H1 (cell line): ENCODE data around the gene CADM2. TPM values are rescaled to one million over a fixed set of nuclear protein-coding genes. Genes with fewer than 3 reads are reported as not detected.

ENCODE experiments used
- BCL11A ChIP-seq, 2 experiments: IDR thresholded peaks; one replicate each; pipeline ENCODE4 v1.6.1; 2011; ENCODE audit warnings: low read depth in 2 of 2, low read length in 2 of 2, mild to moderate bottlenecking in 2 of 2
- BRCA1 ChIP-seq: IDR thresholded peaks from 2 replicates; pipeline ENCODE4 v1.6.1; 2012; ENCODE audit warnings: low read depth, low read length, improper control_type of control experiment
- CHD1 ChIP-seq: IDR thresholded peaks from 2 replicates; pipeline ENCODE4 v1.6.1; 2012; ENCODE audit warnings: low read depth, low read length, improper control_type of control experiment
- SP2 ChIP-seq: IDR thresholded peaks from 2 replicates; pipeline ENCODE4 v1.6.1; 2012; ENCODE audit warnings: mild to moderate bottlenecking, low read length, inconsistent platforms
- TCF12 ChIP-seq: IDR thresholded peaks from 2 replicates; pipeline ENCODE4 v1.6.1; 2011; ENCODE audit warnings: low read depth, mild to moderate bottlenecking, low read length
- polyA plus RNA-seq, 7 experiments: library from polyadenylated mRNA; depleted of rRNA in 3 of 7; stranded (reverse) in 5 of 7; unstranded in 2 of 7; fragments of >200 nt in 5 of 7; fragments of 200-250 nt in 2 of 7; gene quantifications; 1 replicate in 5 of 7; 2 replicates in 1 of 7; 4 replicates in 1 of 7; pipeline versions ENCODE4 v1.2.1 to v1.2.3, GENCODE V29; 2011 to 2013; ENCODE audit warnings: missing spikeins in 2 of 7, mixed read lengths in 2 of 7
- total RNA-seq: library from RNA; stranded (reverse); fragmentation: NEBNext Ultra II Directional; extraction: Animal tissue kit (Norgen Biotek cat#: 25700); gene quantifications from 2 replicates; pipeline ENCODE4 v1.2.1, GENCODE V29; 2021
- TF ChIP-seq, protein P1 (sequence below): fragments of 300-600 bp; sonication (generic); IDR thresholded peaks from 2 replicates; pipeline ENCODE4 v1.7.1; 2012; ENCODE audit warnings: low read length, moderate library complexity, mild to moderate bottlenecking, inconsistent platforms; ENCODE audit not compliant: insufficient replicate concordance

Gene CADM2
- total and polyA plus RNA-seq, 2 of the 8 experiments (the other 6 are each of a cell fraction or from before 2014, with no cell fraction given): 14.9 to 20.9 TPM

DNA sequence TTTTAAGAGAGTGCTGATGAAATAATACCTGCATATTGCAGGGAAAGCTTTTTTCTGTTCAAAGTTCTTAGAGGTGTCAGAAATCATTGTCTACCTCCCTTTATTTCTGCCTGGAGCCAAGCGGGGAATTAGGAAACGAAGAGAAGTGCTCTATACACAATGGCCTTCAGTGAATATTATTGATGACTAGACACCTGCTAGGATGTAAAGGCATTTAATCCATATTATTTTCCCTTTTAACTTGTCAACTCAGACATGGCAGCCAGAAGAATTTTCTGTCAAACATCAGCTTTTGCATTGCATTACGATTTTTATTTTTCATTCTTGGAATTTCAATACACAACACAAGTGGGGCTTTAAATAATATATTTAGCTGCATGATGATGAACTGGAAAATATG, 24.7 kb downstream of the CADM2 start (continued):
- TF ChIP-seq, protein P1, sequence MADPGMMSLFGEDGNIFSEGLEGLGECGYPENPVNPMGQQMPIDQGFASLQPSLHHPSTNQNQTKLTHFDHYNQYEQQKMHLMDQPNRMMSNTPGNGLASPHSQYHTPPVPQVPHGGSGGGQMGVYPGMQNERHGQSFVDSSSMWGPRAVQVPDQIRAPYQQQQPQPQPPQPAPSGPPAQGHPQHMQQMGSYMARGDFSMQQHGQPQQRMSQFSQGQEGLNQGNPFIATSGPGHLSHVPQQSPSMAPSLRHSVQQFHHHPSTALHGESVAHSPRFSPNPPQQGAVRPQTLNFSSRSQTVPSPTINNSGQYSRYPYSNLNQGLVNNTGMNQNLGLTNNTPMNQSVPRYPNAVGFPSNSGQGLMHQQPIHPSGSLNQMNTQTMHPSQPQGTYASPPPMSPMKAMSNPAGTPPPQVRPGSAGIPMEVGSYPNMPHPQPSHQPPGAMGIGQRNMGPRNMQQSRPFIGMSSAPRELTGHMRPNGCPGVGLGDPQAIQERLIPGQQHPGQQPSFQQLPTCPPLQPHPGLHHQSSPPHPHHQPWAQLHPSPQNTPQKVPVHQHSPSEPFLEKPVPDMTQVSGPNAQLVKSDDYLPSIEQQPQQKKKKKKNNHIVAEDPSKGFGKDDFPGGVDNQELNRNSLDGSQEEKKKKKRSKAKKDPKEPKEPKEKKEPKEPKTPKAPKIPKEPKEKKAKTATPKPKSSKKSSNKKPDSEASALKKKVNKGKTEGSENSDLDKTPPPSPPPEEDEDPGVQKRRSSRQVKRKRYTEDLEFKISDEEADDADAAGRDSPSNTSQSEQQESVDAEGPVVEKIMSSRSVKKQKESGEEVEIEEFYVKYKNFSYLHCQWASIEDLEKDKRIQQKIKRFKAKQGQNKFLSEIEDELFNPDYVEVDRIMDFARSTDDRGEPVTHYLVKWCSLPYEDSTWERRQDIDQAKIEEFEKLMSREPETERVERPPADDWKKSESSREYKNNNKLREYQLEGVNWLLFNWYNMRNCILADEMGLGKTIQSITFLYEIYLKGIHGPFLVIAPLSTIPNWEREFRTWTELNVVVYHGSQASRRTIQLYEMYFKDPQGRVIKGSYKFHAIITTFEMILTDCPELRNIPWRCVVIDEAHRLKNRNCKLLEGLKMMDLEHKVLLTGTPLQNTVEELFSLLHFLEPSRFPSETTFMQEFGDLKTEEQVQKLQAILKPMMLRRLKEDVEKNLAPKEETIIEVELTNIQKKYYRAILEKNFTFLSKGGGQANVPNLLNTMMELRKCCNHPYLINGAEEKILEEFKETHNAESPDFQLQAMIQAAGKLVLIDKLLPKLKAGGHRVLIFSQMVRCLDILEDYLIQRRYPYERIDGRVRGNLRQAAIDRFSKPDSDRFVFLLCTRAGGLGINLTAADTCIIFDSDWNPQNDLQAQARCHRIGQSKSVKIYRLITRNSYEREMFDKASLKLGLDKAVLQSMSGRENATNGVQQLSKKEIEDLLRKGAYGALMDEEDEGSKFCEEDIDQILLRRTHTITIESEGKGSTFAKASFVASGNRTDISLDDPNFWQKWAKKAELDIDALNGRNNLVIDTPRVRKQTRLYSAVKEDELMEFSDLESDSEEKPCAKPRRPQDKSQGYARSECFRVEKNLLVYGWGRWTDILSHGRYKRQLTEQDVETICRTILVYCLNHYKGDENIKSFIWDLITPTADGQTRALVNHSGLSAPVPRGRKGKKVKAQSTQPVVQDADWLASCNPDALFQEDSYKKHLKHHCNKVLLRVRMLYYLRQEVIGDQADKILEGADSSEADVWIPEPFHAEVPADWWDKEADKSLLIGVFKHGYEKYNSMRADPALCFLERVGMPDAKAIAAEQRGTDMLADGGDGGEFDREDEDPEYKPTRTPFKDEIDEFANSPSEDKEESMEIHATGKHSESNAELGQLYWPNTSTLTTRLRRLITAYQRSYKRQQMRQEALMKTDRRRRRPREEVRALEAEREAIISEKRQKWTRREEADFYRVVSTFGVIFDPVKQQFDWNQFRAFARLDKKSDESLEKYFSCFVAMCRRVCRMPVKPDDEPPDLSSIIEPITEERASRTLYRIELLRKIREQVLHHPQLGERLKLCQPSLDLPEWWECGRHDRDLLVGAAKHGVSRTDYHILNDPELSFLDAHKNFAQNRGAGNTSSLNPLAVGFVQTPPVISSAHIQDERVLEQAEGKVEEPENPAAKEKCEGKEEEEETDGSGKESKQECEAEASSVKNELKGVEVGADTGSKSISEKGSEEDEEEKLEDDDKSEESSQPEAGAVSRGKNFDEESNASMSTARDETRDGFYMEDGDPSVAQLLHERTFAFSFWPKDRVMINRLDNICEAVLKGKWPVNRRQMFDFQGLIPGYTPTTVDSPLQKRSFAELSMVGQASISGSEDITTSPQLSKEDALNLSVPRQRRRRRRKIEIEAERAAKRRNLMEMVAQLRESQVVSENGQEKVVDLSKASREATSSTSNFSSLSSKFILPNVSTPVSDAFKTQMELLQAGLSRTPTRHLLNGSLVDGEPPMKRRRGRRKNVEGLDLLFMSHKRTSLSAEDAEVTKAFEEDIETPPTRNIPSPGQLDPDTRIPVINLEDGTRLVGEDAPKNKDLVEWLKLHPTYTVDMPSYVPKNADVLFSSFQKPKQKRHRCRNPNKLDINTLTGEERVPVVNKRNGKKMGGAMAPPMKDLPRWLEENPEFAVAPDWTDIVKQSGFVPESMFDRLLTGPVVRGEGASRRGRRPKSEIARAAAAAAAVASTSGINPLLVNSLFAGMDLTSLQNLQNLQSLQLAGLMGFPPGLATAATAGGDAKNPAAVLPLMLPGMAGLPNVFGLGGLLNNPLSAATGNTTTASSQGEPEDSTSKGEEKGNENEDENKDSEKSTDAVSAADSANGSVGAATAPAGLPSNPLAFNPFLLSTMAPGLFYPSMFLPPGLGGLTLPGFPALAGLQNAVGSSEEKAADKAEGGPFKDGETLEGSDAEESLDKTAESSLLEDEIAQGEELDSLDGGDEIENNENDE: no peak
- TF ChIP-seq BRCA1 (no peak), BCL11A (IDR thresholded peaks at IDR 0.05; ENCODE audit: low read depth in 2 of 2, low read length in 2 of 2) (no peak), SP2 (no peak), CHD1 (no peak), TCF12 (no peak)
